Fibroblast of the conjunctiva (primary cell): Measurements from ENCODE around the gene HNF1B.
"Not testable (repeated sequence)": the region's sequence is repeated elsewhere in the genome, so short reads cannot be mapped to it uniquely, and the experiment has no call there.

Experiments used
- DNase-seq: peaks from one replicate; pipeline ENCODE4 v3.0.0-alpha.2; 2010; ENCODE audit warnings: low read depth

The HNF1B gene

DNA sequence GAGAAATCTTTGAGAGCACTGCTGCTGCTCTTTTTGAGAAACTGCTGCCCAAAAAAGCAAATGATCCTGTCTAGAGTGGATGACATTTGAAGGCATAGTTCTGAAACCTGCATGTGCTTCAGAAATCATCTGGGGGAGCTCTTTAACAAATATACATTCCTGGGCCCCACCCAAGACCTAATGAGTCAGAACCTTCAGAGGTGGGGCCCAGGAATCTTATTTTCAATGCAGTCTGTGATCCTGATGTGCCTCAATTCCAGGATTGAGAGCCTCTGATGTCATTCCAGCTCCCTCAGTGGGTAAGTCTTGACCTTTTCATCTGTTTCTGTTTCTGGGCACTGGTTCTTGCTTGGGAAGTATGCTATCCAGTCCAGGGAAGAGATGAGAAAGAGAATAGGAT, 42.3 kb downstream of the HNF1B start:
- peak; percentile 5 for DNase-seq

DNA sequence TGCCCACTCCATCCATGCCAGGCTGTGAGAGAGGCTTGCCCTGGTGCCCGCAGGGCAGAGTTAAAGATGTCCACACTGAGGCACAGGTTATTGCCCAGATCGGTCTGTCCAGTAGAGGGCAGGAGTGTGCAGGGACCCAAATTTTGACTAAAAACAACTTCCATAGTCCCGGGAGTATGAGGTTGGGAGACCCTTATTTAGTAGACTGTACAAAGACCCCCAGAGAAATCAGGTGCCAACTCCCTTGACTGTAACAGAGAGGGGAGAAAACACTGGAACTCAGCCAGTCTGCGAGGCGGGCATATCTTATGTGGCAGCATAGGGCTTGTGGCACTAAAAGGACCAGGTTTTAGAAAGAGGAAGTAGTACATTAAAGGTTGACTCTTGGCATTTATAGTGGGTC, 43.4 kb downstream of the HNF1B start:
- DNase-seq = no peak

DNA sequence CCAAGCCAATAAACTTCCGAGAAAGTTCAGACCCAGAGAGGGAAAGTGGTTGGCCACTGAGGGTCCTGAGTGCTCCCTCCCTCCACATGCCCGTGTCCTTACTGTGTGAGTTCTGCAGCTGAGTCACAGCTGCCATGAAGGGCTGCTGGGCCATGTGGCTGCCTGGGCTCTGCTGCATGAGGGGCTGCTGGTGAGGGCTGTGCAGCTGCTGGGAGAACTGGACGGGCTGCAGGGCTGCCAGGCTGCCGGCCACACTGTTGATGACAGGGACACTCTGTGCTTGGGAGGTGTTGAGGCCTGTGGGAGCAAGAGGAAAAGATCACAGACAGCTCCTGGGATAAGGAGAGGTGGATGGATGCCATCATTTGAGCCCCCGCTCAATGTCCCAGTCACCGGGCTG, 44.0 kb downstream of the HNF1B start:
- no peak for DNase-seq

DNA sequence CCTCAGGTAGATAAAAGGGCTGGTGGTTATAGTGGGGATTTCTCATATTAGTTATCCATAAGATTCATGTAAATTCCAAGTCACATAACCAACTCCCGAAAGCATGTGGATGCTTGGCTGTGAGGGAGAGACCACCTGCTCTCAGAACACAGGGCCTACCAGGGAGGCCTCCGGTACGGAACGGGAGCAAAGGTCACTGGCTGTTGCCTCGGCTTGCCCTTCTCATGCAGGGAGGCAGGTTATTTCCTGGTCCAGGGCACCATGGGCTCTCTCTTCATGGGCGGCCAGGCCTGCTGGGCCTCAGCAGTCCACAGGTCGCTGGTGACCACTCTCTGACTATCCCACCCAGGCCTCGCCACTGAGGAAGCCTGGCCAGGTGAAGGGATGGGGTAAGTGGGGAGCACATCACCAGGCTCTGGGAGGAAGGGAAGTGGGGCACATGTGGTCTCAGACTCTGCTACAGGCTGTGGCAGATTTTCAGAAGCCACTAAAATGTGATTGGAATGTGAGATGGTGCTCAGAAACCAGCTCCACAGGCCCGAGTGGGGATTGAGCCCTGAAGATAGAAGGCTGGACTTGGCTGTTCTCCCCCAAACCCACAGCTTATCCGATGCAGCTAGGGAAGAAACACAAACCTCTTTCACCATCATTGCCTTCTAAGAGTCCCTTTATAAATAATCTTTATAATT, 45.4 kb downstream of the HNF1B start:
- DNase-seq = no peak

DNA sequence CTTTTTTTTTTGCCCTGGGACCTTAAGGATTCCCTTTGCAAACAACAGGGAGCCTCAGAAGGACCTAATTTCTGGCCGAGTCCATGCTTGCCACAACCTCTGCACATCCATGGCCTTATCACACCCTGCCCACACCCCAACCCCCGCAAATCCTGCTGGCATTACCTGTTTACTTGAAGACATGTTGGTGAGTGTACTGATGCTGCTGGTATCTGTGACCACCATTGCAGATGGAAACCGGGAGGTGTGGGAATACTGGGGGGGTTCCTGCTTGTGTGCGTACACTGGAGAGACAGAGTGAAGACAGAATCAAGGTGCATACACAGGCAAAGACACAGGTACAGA, 46.0 kb downstream of the HNF1B start:
- no peak for DNase-seq

DNA sequence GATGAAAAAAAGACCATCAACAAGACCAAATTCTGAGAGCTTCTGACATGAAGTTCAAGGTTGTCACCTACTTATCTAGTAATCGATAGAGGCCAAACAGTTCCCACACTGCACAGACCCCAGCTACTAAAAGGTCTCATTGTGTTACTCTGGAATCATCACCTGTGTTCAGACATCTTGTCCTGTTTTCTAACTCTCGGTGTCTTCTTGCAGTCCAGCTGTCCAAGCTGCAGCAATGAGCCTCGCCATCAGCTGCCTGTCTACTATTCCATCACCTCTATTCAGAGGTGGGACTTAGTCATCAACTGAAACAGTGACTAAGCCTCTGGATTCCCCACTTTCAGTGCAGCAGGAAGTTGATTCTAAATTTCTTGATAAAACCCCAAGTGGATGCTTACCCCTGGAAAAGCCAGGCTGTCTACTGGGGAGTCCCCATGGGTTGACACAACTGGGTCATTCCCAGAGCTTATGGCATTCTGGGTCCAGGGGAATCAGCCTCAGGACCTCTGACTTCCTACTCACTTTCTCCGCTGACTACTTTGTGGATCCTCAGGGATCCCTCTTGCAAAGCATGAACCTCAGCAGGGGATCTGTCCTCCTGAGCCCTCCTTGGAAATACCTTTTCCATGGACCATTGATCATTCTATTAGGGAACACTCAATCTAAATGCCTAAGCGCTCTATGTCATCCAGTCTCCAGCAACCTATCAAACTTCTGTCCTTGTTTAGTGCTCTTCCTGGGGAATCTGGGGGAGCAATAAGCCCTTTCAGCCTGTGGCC, 46.5 kb downstream of the HNF1B start:
- no peak for DNase-seq

DNA sequence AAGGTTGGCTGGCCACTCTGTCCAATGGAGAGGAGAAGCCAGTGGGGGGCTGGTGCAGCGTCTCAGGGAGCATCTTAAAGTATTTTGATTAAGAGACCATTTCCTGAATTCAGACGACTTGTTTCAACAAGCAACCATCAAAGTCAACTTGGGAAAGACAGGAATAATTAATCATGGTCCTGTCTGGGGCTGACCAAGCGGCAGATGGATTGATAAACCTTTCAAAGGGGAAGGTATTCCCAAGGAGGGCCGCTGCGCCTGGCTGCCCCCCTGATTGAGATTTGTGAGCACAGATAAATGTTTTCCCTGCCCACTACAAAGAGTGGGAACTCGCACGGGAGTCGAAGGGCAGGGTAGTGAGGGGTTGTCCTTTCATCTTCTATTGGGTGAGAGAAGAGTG, 47.5 kb downstream of the HNF1B start:
- no peak for DNase-seq

DNA sequence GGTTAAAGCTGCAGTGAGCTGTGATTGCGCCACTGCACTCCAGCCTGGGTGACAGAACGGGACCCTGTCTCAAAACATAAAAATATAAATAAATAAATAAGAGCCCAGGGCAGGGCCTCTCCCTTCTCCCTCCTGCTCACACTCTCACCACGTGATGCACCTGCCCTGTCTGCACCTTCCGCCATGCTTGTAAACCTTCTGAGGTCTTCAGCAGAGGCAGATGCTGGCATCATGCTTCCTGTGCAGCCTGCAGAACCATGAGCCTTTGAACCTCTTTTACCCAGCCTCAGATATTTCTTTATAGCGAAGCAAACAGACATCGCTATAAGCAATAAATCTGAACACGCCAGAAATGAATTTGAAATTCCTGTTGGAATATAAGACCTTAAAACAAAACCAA, 48.5 kb downstream of the HNF1B start:
- DNase-seq = no peak

DNA sequence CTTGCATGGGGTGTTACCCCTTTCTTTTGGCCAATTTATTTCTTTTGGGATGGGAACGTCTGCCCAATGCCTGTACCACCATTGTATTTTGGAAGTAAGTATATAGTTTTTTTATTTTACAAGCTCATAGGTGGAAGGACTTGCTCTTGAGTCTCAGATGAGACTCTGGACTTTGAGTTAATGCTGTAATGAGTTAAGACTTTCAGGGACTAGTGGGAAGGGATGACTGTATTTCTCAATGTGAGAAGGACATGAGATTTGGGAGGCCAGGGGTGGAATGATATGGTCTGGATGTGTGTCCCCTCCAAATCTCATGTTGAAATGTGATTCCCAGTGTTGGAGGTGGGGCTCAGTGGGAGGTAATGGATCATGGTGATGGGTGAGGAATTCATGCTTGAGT, 49.1 kb downstream of the HNF1B start:
- DNase-seq = no peak

DNA sequence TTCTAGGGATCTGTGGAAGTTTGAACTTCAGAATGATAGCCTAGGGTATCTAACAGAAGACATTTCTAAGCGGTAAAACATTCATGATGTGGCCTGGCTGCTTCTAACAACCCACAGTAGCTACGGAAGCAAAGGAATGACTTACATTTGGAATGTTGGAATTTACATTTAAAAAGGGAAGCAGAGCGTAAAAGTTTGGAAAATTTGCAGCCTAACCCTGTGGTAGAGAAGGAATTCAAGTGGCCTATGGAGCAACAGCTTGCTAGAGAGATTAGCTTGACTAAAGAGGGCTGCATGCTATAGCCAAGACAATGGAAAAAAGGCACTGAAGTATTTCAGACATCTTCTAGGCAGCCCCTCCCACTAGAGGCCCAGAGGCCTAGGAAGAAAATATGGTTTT, 50.1 kb downstream of the HNF1B start:
- DNase-seq = no peak

DNA sequence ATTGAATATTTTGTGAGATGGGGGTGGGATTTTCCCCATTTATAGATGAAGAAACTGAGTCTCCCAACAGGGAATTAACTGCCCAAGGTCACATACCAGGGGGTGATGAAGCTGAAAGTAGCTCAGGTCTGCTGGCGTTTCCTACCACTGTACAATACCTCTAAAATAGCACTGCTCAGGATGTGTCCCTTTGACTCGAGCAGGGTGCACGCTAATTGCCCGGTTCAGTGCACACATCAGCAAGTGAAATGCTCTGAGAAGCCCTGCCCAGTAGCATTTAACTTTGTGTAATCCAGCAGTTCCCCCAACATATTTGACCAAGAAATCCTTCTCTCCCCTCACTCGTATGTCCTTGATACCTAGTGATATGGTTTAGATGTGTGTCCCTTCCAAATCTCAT, 51.5 kb downstream of the HNF1B start:
- DNase-seq = no peak

DNA sequence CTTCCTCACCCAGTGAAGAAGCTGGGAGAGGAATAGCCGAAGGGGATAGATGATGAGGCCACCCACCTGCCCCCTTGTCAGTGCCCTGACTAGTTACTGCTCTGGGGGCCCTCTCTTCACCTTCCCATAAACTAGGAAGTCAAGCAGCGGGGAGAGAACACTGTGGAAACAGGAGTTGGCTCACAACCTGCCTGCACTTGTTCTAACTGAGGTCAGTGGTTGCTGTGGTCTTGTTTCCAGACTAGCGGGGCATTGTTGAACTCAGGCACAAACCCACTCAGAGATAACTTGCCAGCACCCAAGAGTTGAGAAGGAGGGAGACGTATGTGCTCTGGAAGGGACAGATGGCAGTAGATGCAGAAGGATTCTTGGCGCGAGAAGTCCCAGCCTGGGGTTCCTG, 53.1 kb downstream of the HNF1B start:
- DNase-seq = no peak

DNA sequence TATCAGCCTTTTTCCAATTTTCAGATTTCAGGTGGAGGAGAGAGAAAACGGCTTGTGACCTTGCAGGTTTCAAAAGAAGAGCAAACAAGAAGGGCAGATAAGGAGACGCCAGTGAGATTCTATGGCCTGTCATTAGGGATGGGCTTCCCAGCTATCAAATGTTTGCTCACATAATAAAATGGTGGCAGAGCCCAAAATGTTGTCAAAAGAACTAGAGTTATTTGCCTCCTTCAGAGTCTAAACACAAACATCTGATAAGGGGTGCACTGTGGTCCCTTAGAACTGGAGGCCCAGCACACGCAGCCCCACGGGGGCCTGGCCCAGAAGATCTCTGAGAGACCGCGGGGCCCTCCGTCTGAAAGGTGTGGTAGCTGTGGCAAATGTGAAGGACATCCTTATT, 55.5 kb downstream of the HNF1B start:
- DNase-seq = no peak

DNA sequence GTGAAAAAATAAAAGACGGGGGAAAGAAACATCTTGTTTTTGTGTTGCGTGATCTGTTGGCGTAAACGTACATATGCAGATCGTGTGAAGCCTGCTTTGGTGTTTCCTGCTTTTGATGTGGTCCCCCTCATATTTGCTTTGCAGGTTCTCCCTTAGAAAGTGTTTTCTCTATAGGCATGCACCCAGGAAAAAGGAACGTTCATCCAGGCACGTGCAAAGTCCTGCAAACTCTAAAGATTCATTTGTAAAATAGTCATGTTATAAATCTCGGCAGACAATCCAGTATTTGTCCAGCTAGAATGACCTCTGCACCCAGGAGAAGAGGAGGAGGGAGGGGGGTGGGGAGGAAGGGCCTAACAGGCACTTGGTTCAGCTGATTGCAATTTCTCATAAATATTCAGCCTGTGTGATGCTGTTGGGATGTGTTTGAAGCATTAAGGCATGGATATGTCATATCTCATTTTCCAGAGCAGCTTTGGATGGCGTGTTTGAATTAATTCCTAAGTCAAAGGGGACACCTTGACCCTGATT, 61.3 kb downstream of the HNF1B start:
- no peak for DNase-seq

DNA sequence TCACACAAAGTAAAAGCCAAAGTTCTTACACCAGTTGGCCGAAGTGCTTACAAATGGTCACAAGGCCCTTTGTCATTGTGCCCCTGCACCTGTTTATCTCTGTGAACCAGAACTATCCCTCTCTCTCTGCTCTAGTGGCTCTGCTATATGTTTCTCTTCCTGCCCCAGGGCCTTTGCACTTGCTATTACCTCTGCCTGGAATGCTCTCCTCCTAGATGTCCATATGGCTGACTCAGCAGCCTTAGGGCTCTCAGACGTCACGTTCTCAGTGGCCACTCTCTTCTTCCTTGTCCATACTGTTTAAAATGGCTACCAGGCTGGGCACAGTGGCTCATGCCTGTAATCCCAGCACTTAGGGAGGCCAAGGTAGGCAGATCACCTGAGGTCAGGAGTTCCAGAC, 62.9 kb downstream of the HNF1B start:
- DNase-seq = no peak

DNA sequence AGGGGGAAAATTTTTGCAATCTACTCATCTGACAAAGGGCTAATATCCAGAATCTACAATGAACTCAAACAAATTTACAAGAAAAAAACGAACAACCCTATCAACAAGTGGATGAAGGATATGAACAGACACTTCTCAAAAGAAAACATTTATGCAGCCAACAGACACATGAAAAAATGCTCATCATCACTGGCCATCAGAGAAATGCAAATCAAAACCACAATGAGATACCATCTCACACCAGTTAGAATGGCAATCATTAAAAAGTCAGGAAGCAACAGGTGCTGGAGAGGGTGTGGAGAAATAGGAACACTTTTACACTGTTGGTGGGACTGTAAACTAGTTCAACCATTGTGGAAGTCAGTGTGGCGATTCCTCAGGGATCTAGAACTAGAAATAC, 64.9 kb downstream of the HNF1B start:
- DNase-seq = not testable (repeated sequence)

DNA sequence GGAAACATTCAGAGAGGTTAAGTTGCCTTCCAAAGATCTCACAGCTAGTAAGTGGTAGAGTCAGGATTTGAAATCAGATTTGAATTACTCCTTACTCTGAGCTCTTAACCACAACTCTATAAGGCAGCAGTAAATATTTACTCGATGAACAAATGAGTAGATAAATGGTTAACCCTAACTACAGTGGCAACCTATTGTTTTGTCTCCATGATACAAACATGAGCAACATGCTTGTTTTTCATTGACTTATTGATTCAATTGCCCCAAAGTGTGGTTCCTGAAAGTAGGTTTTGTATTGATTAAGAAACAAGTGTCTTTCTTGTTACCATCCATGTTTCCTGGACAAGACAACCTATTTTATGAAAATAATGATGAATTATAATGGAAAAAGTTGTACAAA, 66.8 kb downstream of the HNF1B start:
- DNase-seq = no peak

DNA sequence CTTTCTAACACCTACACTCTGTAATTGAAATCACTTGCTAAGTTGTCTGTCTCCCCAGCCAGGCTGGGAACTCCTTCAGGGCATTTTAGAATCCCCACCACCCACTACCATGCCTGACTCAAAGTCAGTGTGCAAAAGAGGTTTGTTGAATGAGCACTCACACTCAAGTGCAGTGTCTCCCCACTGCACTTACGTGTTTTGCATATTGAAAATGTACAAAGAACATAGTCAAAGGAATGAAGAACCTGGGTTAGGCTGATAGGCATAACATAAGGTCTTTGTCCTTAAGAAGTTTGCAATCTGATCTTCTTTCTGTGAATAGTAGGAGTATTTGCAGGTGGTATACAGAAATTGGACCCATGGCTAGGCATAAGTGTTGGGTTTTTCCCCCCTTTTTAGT, 67.8 kb downstream of the HNF1B start:
- no peak for DNase-seq

DNA sequence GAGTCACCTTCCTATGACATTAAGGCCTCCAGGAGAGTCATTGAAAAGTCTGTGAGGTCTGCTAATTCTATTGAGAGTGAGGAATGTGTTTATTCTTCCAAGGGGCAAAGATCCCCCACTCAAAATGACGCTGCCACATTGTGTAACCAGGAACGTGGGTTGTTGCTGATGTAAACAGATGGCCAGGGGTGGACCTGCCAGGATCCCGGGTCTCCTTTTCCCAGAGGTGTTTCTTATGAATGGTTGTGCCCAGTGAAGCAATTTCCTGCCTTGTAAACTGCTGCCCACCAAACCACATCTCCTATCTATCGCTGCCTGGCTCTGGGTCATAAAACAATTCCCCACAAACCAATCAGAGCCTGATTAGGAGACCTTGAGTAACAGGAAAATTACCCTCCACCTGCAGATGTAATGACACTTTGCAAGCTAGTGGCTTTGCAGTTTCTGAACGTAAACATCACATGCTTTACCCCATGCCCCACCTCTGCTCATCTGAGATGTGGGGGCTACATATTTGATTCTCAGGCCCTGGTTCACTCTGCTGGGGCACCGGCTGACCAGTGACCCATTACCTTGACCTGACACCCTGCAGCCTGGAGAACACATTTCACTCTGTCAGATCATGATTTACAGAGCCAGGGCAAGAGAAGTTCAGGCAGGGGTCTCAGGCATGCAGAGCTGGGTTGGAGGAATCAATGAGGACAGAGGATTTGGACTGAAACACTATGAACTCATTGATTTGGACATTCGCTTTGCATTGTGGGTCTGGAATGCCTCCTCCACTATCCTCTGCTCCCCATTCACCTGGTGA, 68.5 kb downstream of the HNF1B start:
- no peak for DNase-seq

DNA sequence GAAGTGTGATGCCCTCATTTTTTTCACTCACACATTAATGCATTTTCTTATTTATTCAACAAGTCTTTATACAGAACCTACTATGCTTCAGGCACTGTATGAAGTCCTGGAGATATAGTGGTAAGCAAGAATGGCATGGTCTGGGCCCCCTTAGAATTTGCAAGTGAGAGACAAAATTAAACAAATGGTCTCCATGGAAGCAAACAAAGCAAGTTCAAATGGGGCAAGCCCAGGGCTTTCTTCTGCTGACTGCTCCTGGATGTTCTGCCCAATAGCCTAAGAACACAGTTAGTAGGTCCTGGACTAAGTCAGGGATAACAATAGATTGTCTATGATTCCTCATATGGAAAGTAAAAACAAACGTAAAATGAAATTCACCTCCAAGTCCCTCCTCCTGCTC, 70.3 kb downstream of the HNF1B start:
- DNase-seq = no peak

DNA sequence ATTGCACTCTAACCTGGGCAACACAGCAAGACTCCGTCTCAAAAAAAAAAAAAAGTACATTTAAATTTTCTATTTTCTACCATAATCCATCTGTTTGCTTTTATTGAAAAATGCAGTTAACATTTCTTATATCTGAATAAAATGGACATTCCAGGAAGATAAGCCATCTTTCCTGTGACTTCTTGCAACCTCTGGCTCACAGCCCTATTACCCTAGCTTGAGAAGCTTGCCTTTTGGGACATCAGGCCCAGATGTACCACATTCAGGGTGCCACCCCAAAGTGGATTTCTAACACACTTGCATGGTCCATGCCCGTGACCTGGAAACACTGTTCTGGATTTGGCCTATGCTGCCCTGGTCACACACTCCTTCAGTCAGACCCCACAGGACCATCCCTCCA, 71.5 kb downstream of the HNF1B start:
- DNase-seq = no peak

DNA sequence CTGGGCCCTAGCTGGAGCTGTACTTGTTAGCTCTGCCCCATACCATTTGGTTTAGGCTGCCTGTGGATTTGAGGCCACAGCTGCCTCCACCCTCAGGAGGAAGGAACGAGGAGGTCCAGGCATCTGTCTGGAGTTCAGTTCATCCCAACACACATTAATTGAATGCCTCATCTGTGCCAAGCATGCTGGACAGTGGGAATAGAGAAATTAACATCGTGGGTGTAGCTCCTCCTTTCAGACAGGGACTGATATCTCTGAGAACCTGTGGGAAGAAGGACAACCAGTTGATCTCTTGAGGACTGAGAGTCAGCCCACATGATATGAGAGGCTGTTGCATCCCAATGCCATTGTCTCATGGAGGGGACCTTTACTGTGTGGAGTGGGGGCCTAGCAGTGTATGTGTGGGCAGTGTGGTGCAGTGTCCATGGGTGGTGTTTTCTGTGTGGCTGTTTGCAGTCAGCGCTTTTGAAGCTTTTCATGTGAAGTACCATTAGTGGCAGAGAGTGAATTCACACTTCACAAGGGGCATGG, 72.2 kb downstream of the HNF1B start:
- DNase-seq = no peak
